ENCODE measurements around the gene MDM2. TPM values are rescaled to one million over a fixed set of nuclear protein-coding genes. Genes with fewer than 3 reads are reported as not detected.

The MDM2 gene
- polyA plus RNA-seq, 1 of the 3 experiments (the other 2 are of a cell fraction) = 21.5 TPM

- ChIA-PET CTCF (no interaction called here), POLR2A (interaction anchor here (0.9 kb wide), 1 partner anchor 14 kb away, joined by 4 read pairs; the partner anchor contains the start of gene MDM2)
- no peak overlapping the region for H3K9ac ChIP-seq
- no peaks in the 10 kb centered on the region for H3K4me1 ChIP-seq (ENCODE audit: control insufficient read depth in 1 of 2, insufficient read depth in 2 of 2, low read depth in 1 of 2, low read length in 1 of 2)
- no peaks in the 10 kb centered on the region for H3K9me2 ChIP-seq
- no peak for DNase-seq
- H3K79me2 ChIP-seq (ENCODE audit: insufficient read depth) = no peaks in the 10 kb centered on the region
- TF ChIP-seq ZBTB33 (IDR thresholded peaks at IDR 0.05; ENCODE audit: borderline replicate concordance, low read depth) (no peak), EZH2phosphoT487 (IDR thresholded peaks at IDR 0.05; ENCODE audit: borderline replicate concordance, low read depth) (no peak), ELF1 (IDR thresholded peaks at IDR 0.05) (no peak), EP300 (IDR thresholded peaks at IDR 0.05; ENCODE audit: borderline replicate concordance in 1 of 2, low read depth in 1 of 2, low read length in 1 of 2) (no peak), USF2 (IDR thresholded peaks at IDR 0.05; ENCODE audit: borderline replicate concordance, low read depth, low read length) (no peak), JUND (IDR thresholded peaks at IDR 0.05) (no peak), SMC3 (IDR thresholded peaks at IDR 0.05; ENCODE audit: low read depth, low read length) (no peak), FOXM1 (IDR thresholded peaks at IDR 0.05; ENCODE audit: low read depth) (no peak)
- TF ChIP-seq, protein P1, sequence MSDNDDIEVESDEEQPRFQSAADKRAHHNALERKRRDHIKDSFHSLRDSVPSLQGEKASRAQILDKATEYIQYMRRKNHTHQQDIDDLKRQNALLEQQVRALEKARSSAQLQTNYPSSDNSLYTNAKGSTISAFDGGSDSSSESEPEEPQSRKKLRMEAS (IDR thresholded peaks at IDR 0.05; ENCODE audit: low read depth) = no peak
- H3K27me3 ChIP-seq (ENCODE audit: insufficient read depth) = no peaks in the 10 kb centered on the region
- no peak overlapping the region for H3K27ac ChIP-seq (ENCODE audit: low read depth in 2 of 2, low read length in 1 of 2)
- H3K4me3 ChIP-seq (ENCODE audit: low read depth in 2 of 2, low read length in 1 of 2) = no peak overlapping the region
- WGBS (ENCODE audit: low lambda C conversion rate) = 95% methylated on average over 3 of the region's 4 CpGs
- H3K9me3 ChIP-seq = no peaks in the 10 kb centered on the region
- peaks cover 6% of the 10 kb centered on the region for H3F3A ChIP-seq (replicated peaks; ENCODE audit: insufficient read depth)
- H3K4me2 ChIP-seq = no peak overlapping the region
- H4K20me1 ChIP-seq (ENCODE audit: insufficient read depth) = no peaks in the 10 kb centered on the region
- H2AFZ ChIP-seq (ENCODE audit: low read depth) = 0 out of 2 replicates have a peak overlapping the region, but pooled peaks have one; percentile 43
- no peaks in the 10 kb centered on the region for H3K36me3 ChIP-seq (replicated peaks in 1 of 2; ENCODE audit: control insufficient read depth in 1 of 2, insufficient read depth in 2 of 2, low read length in 1 of 2)
These were observed 14.5 kb upstream of the MDM2 start for GRCh38 chr12:68793436-68793835.

- CTCF ChIA-PET = no interaction called here
- Histone ChIP-seq H3K4me1 (ENCODE audit: control insufficient read depth in 1 of 2, insufficient read depth in 2 of 2, low read depth in 1 of 2, low read length in 1 of 2) (no peaks in the 10 kb centered on the region), H3F3A (replicated peaks; ENCODE audit: insufficient read depth) (peaks cover 6% of the 10 kb centered on the region), H3K36me3 (replicated peaks in 1 of 2; ENCODE audit: control insufficient read depth in 1 of 2, insufficient read depth in 2 of 2, low read length in 1 of 2) (no peaks in the 10 kb centered on the region), H3K4me3 (ENCODE audit: low read depth in 2 of 2, low read length in 1 of 2) (no peak overlapping the region), H3K9me3 (no peaks in the 10 kb centered on the region), H2AFZ (ENCODE audit: low read depth) (no peak overlapping the region), H3K27ac (ENCODE audit: low read depth in 2 of 2, low read length in 1 of 2) (no peak overlapping the region; a peak in 1 of 4 replicates), H3K27me3 (ENCODE audit: insufficient read depth) (no peaks in the 10 kb centered on the region), H3K79me2 (ENCODE audit: insufficient read depth) (no peaks in the 10 kb centered on the region), H3K9ac (no peak overlapping the region), H3K9me2 (no peaks in the 10 kb centered on the region), H4K20me1 (ENCODE audit: insufficient read depth) (no peaks in the 10 kb centered on the region), H3K4me2 (no peak overlapping the region)
- POLR2A ChIA-PET = interaction anchor here (0.9 kb wide), 1 partner anchor 13 kb away, joined by 4 read pairs; the partner anchor contains the start of gene MDM2
- WGBS (ENCODE audit: low lambda C conversion rate) = over 99% methylated on average over 4 of the region's 4 CpGs
- no peak for DNase-seq
- no peak for TF ChIP-seq MXI1 (IDR thresholded peaks at IDR 0.05; ENCODE audit: low read depth, low read length)
- TF ChIP-seq NRF1 (IDR thresholded peaks at IDR 0.05; ENCODE audit: low read depth, low read length) = no peak
- no peak for TF ChIP-seq TAF1 (IDR thresholded peaks at IDR 0.05; ENCODE audit: borderline replicate concordance, low read depth, low read length)
- TF ChIP-seq SIN3A (IDR thresholded peaks at IDR 0.05; ENCODE audit: borderline replicate concordance, low read depth, low read length) = no peak
- no peak for TF ChIP-seq USF1 (IDR thresholded peaks at IDR 0.05; ENCODE audit: borderline replicate concordance, low read depth)
- no peak for TF ChIP-seq IRF3 (IDR thresholded peaks at IDR 0.05; ENCODE audit: low read depth, low read length)
- no peak for TF ChIP-seq FOXM1 (IDR thresholded peaks at IDR 0.05; ENCODE audit: low read depth)
- no peak for TF ChIP-seq RXRA (IDR thresholded peaks at IDR 0.05; ENCODE audit: borderline replicate concordance, low read depth)
- no peak for TF ChIP-seq FOXJ3 (CRISPR knock-in tag; IDR thresholded peaks at IDR 0.05)
- TF ChIP-seq GATA2 (CRISPR knock-in tag; IDR thresholded peaks at IDR 0.05) = no peak
- no peak for TF ChIP-seq MEF2A (IDR thresholded peaks at IDR 0.05; ENCODE audit: borderline replicate concordance, low read depth)
- TF ChIP-seq POLR2AphosphoS5 (IDR thresholded peaks at IDR 0.05; ENCODE audit: low read depth, low read length) = no peak
- no peak for TF ChIP-seq EZH2phosphoT487 (IDR thresholded peaks at IDR 0.05; ENCODE audit: borderline replicate concordance, low read depth)
- TF ChIP-seq ELF1 (IDR thresholded peaks at IDR 0.05) = no peak
These were observed 13.9 kb upstream of the MDM2 start for GRCh38 chr12:68793975-68794652.

All from SK-N-SH (cell line).